ENCODE measurements around the gene COPS3. TPM values are rescaled to one million over a fixed set of nuclear protein-coding genes. Genes with fewer than 3 reads are reported as not detected.

Gene COPS3
- total and polyA plus RNA-seq, 2 of the 4 experiments (the other 2 are of a cell fraction): 71.4 to 144 TPM

DNA sequence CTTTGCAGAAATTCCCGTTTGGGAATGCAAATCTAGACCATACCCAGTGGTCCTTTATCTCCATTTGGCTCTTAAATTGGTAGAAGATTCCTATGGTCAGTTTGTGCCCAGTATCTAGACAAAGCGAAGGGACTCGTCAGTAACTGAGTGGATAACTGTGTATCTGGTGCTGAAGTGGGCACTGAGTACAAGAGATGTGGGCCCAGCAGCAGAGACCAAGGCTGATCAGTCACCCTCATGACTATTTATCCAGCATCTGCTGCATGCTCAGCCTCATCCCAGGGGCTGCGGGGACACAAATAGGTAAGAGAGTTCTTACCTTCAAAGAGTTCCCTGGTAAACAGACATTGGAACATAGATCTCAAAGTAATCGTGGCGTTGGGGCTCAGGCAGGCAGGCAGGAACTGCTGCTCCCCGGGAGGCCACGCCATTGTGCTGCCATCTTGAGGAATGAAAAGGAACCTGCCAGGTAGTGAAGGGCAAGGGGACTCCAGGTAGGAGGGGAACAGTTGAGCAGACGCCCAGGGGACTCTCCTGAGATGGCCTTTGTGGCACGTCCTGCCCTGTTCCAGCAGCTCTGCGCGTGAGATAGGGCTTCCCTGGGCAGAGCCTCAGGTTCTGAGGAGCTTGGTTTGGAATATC, 32.4 kb upstream of the COPS3 start:
- H3K14ac ChIP-seq (replicated peaks; ENCODE audit: low read depth, low read length): no peak overlapping the region
- no peak overlapping the region for H4K91ac ChIP-seq (ENCODE audit: insufficient read depth, low read depth, low read length)
- TF ChIP-seq CEBPB (IDR thresholded peaks at IDR 0.05; ENCODE audit: low read depth, low read length) (no peak), MAFK (IDR thresholded peaks at IDR 0.05; ENCODE audit: low read depth, low read length) (no peak), MXI1 (IDR thresholded peaks at IDR 0.05; ENCODE audit: borderline replicate concordance, low read depth, low read length) (no peak), RAD21 (IDR thresholded peaks at IDR 0.05; ENCODE audit: low read length) (peak; percentile 50), CHD1 (IDR thresholded peaks at IDR 0.05; ENCODE audit: low read depth, low read length) (no peak), RCOR1 (IDR thresholded peaks at IDR 0.05; ENCODE audit: insufficient replicate concordance, low read length) (no peak)
- TF ChIP-seq, protein P1, sequence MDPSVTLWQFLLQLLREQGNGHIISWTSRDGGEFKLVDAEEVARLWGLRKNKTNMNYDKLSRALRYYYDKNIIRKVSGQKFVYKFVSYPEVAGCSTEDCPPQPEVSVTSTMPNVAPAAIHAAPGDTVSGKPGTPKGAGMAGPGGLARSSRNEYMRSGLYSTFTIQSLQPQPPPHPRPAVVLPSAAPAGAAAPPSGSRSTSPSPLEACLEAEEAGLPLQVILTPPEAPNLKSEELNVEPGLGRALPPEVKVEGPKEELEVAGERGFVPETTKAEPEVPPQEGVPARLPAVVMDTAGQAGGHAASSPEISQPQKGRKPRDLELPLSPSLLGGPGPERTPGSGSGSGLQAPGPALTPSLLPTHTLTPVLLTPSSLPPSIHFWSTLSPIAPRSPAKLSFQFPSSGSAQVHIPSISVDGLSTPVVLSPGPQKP (IDR thresholded peaks at IDR 0.05; ENCODE audit: borderline replicate concordance, low read depth, low read length): no peak
- TF ChIP-seq, protein P2, sequence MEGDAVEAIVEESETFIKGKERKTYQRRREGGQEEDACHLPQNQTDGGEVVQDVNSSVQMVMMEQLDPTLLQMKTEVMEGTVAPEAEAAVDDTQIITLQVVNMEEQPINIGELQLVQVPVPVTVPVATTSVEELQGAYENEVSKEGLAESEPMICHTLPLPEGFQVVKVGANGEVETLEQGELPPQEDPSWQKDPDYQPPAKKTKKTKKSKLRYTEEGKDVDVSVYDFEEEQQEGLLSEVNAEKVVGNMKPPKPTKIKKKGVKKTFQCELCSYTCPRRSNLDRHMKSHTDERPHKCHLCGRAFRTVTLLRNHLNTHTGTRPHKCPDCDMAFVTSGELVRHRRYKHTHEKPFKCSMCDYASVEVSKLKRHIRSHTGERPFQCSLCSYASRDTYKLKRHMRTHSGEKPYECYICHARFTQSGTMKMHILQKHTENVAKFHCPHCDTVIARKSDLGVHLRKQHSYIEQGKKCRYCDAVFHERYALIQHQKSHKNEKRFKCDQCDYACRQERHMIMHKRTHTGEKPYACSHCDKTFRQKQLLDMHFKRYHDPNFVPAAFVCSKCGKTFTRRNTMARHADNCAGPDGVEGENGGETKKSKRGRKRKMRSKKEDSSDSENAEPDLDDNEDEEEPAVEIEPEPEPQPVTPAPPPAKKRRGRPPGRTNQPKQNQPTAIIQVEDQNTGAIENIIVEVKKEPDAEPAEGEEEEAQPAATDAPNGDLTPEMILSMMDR (conservative IDR thresholded peaks at IDR 0.05; ENCODE audit: low read depth, low read length): peak; percentile 34
- no peak overlapping the region for H3K27ac ChIP-seq (ENCODE audit: insufficient read depth, low read length)
- no peaks in the 10 kb centered on the region for H3K9me1 ChIP-seq (ENCODE audit: insufficient read depth, low read length)
- CTCF ChIA-PET: no interaction called here
- intact Hi-C loops (cut with micrococcal nuclease) (no loop called here), in situ Hi-C loops (cut with MboI; ENCODE audit: low sequenced_read_pairs) (no loop called here), dilution Hi-C loops (cut with HindIII; ENCODE audit: low sequenced_read_pairs, unreplicated experiment) (no loop called here)
- no peak for ATAC-seq (ENCODE audit: low read depth)
- no peak overlapping the region for H3K9ac ChIP-seq (ENCODE audit: low read depth, low read length)
- H3K79me1 ChIP-seq (ENCODE audit: low read depth in 1 of 2, low read length in 2 of 2): no peaks in the 10 kb centered on the region
- H4K20me1 ChIP-seq (ENCODE audit: insufficient read depth, low read length): no peaks in the 10 kb centered on the region
- H3K4me2 ChIP-seq (ENCODE audit: low read depth, low read length): no peak overlapping the region
- H3K27me3 ChIP-seq (ENCODE audit: control insufficient read depth, insufficient read depth, low read length): no peaks in the 10 kb centered on the region
- H4K5ac ChIP-seq (ENCODE audit: low read depth, low read length): no peak overlapping the region
- no peak overlapping the region for H3K18ac ChIP-seq (ENCODE audit: low read depth, low read length)
- H2BK5ac ChIP-seq (ENCODE audit: low read depth, low read length, poor library complexity, severe bottlenecking): no peak overlapping the region
- no peak overlapping the region for H3K4ac ChIP-seq (ENCODE audit: low read depth, low read length)
- no peak overlapping the region for H2BK120ac ChIP-seq (ENCODE audit: low read depth, low read length)
- no TSS peak for BruUV-seq (replicated peaks)
- H3K36me3 ChIP-seq (ENCODE audit: control insufficient read depth, insufficient read depth, low read length): no peaks in the 10 kb centered on the region
- H3K9me3 ChIP-seq (ENCODE audit: control insufficient read depth, insufficient read depth, low read length): no peaks in the 10 kb centered on the region
- WGBS, 2 experiments (ENCODE audit: extremely low coverage in 2 of 2, insufficient read length in 1 of 2): 17% methylated on average over 1 of the region's 12 CpGs; no CpG with 5 or more reads in 1 of the 2 experiments
- no peak overlapping the region for H3K56ac ChIP-seq (ENCODE audit: extremely low read depth, insufficient read depth, low read length)
- no peak overlapping the region for H2AK9ac ChIP-seq (replicated peaks; ENCODE audit: low read depth, low read length, poor library complexity)
- POLR2A ChIA-PET (ENCODE audit: unreplicated experiment): no interaction called here
- H3K4me1 ChIP-seq (ENCODE audit: control insufficient read depth, insufficient read depth, low read length): no peaks in the 10 kb centered on the region
- no peak overlapping the region for H4K8ac ChIP-seq (ENCODE audit: low read depth in 2 of 2, low read length in 2 of 2)
- H2BK15ac ChIP-seq (ENCODE audit: low read depth, low read length): no peak overlapping the region
- no peak overlapping the region for H2BK20ac ChIP-seq (ENCODE audit: low read depth, low read length)
- no peak overlapping the region for H3K23ac ChIP-seq (ENCODE audit: low read depth, low read length)
- peak overlapping the region; percentile 26 for H2AFZ ChIP-seq (replicated peaks; ENCODE audit: low read length, poor library complexity)
- no peak for DNase-seq
- H3K4me3 ChIP-seq (ENCODE audit: insufficient read depth, low read depth, low read length): no peak overlapping the region
- H2AK5ac ChIP-seq (ENCODE audit: low read depth, low read length): no peak overlapping the region
